H9 (cell line): Measurements from ENCODE around the gene TOM1L2. TPM values are rescaled to one million over a fixed set of nuclear protein-coding genes. Genes with fewer than 3 reads are reported as not detected.

Experiments used
- DNase-seq: peaks from one replicate; pipeline ENCODE4 v3.0.0-alpha.2; 2017
- H2AFZ ChIP-seq: one replicate; pipeline ENCODE4 v1.6.1; 2013; ENCODE audit warnings: mild to moderate bottlenecking, low read length, control low read depth, moderate library complexity
- H2AK5ac ChIP-seq: 2 replicates; pipeline ENCODE4 v1.6.1; 2013; ENCODE audit warnings: low read length, control low read depth, mixed read lengths; ENCODE audit not compliant: insufficient read length
- H2BK120ac ChIP-seq: one replicate; pipeline ENCODE4 v1.6.1; 2013; ENCODE audit warnings: low read depth, mild to moderate bottlenecking, low read length, control low read depth, inconsistent platforms; ENCODE audit not compliant: poor library complexity, severe bottlenecking
- H2BK12ac ChIP-seq: 2 replicates; pipeline ENCODE4 v1.6.1; 2013; ENCODE audit warnings: low read length, control low read depth, mixed read lengths, low read depth; ENCODE audit not compliant: insufficient read length
- H2BK15ac ChIP-seq: 2 replicates; pipeline ENCODE4 v1.6.1; 2013; ENCODE audit warnings: low read depth, low read length, control low read depth
- H2BK20ac ChIP-seq: one replicate; pipeline ENCODE4 v1.6.1; 2013; ENCODE audit warnings: low read depth, mild to moderate bottlenecking, low read length, control low read depth, inconsistent platforms; ENCODE audit not compliant: poor library complexity, severe bottlenecking
- H2BK5ac ChIP-seq: 2 replicates; pipeline ENCODE4 v1.6.1; 2013; ENCODE audit warnings: low read length, control low read depth, mixed read lengths; ENCODE audit not compliant: insufficient read length
- H3K14ac ChIP-seq: 2 replicates; pipeline ENCODE4 v1.6.1; 2013; ENCODE audit warnings: low read length, control low read depth; ENCODE audit not compliant: insufficient read depth
- H3K18ac ChIP-seq: 2 replicates; pipeline ENCODE4 v1.6.1; 2013; ENCODE audit warnings: low read depth, mild to moderate bottlenecking, mixed read lengths, low read length, control low read depth; ENCODE audit not compliant: insufficient read length
- H3K23ac ChIP-seq: 2 replicates; pipeline ENCODE4 v1.6.1; 2013; ENCODE audit warnings: low read length, control low read depth, mixed read lengths, low read depth; ENCODE audit not compliant: insufficient read length
- H3K23me2 ChIP-seq: 2 replicates; pipeline ENCODE4 v1.6.1; 2013; ENCODE audit warnings: low read depth, mild to moderate bottlenecking, mixed read lengths, low read length, control low read depth; ENCODE audit not compliant: insufficient read length, poor library complexity, severe bottlenecking
- H3K27ac ChIP-seq: 2 replicates; pipeline ENCODE4 v1.5.1; 2013; ENCODE audit warnings: low read length, control low read depth, mixed read lengths, low read depth; ENCODE audit not compliant: insufficient read length
- H3K27me3 ChIP-seq: 2 replicates; pipeline ENCODE4 v1.6.1; 2013; ENCODE audit warnings: low read length, control low read depth, inconsistent platforms; ENCODE audit not compliant: insufficient read depth
- H3K4ac ChIP-seq: 2 replicates; pipeline ENCODE4 v1.6.1; 2013; ENCODE audit warnings: low read depth, mild to moderate bottlenecking, control low read depth, inconsistent platforms, low read length, moderate library complexity
- H3K4me1 ChIP-seq: 2 replicates; pipeline ENCODE4 v1.6.1; 2013; ENCODE audit warnings: low read length, control low read depth, inconsistent platforms; ENCODE audit not compliant: insufficient read depth
- H3K4me2 ChIP-seq: 2 replicates; pipeline ENCODE4 v1.6.1; 2013; ENCODE audit warnings: low read length, control low read depth, mixed read lengths; ENCODE audit not compliant: insufficient read length, insufficient read depth
- H3K56ac ChIP-seq: 2 replicates; pipeline ENCODE4 v1.6.1; 2013; ENCODE audit warnings: low read depth, mild to moderate bottlenecking, mixed read lengths, low read length, control low read depth; ENCODE audit not compliant: insufficient read length
- H3K79me1 ChIP-seq: 2 replicates; pipeline ENCODE4 v1.6.1; 2013; ENCODE audit warnings: low read depth, mild to moderate bottlenecking, moderate library complexity, low read length, control low read depth, inconsistent platforms; ENCODE audit not compliant: insufficient read depth, poor library complexity, severe bottlenecking
- H3K79me2 ChIP-seq: 2 replicates; pipeline ENCODE4 v1.6.1; 2013; ENCODE audit warnings: low read length, control low read depth, inconsistent platforms; ENCODE audit not compliant: insufficient read depth
- H3K9ac ChIP-seq: 2 replicates; pipeline ENCODE4 v1.6.1; 2013; ENCODE audit warnings: low read length, control low read depth, mixed read lengths; ENCODE audit not compliant: insufficient read length; ENCODE audit errors: extremely low read depth
- H3K9me3 ChIP-seq: one replicate; pipeline ENCODE4 v1.6.1; 2013; ENCODE audit warnings: low read depth, low read length, inconsistent platforms; ENCODE audit not compliant: control insufficient read depth
- H3T11ph ChIP-seq: one replicate; pipeline ENCODE4 v1.6.1; 2013; ENCODE audit warnings: mild to moderate bottlenecking, low read length, control low read depth, inconsistent platforms
- H4K20me1 ChIP-seq: one replicate; pipeline ENCODE4 v1.6.1; 2013; ENCODE audit not compliant: control insufficient read depth, insufficient read length, insufficient read depth
- H4K5ac ChIP-seq: 2 replicates; pipeline ENCODE4 v1.6.1; 2013; ENCODE audit warnings: low read depth, mild to moderate bottlenecking, mixed read lengths, low read length, control low read depth; ENCODE audit not compliant: insufficient read length
- H4K8ac ChIP-seq: replicated peaks from 2 replicates; pipeline ENCODE4 v1.6.1; 2013; ENCODE audit warnings: low read length, control low read depth, mixed read lengths, low read depth; ENCODE audit not compliant: insufficient read length
- H4K91ac ChIP-seq: 2 replicates; pipeline ENCODE4 v1.6.1; 2013; ENCODE audit warnings: low read depth, mild to moderate bottlenecking, moderate library complexity, mixed read lengths, low read length, control low read depth; ENCODE audit not compliant: insufficient read length
- H3K27ac Mint-ChIP-seq, 3 experiments: 2 replicates in 2 of 3; 3 replicates in 1 of 3; pipeline ENCODE4 v1.8.0; 2020 to 2021; ENCODE audit warnings: mixed read lengths in 3 of 3, mild to moderate bottlenecking in 1 of 3, moderate library complexity in 1 of 3
- H3K27me3 Mint-ChIP-seq: 2 replicates; pipeline ENCODE4 v1.8.0; 2021; ENCODE audit warnings: low read depth, mild to moderate bottlenecking, moderate library complexity, mixed read lengths
- H3K36me3 Mint-ChIP-seq, 3 experiments: 2 replicates in 2 of 3; 3 replicates in 1 of 3; pipeline ENCODE4 v1.8.0; 2020 to 2021; ENCODE audit warnings: low read depth in 3 of 3, mixed read lengths in 3 of 3; ENCODE audit not compliant: insufficient read depth in 1 of 3
- H3K4me1 Mint-ChIP-seq, 2 experiments: 2 replicates each; pipeline ENCODE4 v1.8.0; 2020; ENCODE audit warnings: mixed read lengths in 2 of 2
- H3K4me3 Mint-ChIP-seq, 2 experiments: 2 replicates in 1 of 2; 3 replicates in 1 of 2; pipeline ENCODE4 v1.8.0; 2020 to 2021; ENCODE audit warnings: mild to moderate bottlenecking in 2 of 2, mixed read lengths in 2 of 2, moderate library complexity in 1 of 2
- H3K9me3 Mint-ChIP-seq, 2 experiments: 2 replicates in 1 of 2; 3 replicates in 1 of 2; pipeline ENCODE4 v1.8.0; 2020; ENCODE audit warnings: mild to moderate bottlenecking in 2 of 2, mixed read lengths in 2 of 2, moderate library complexity in 1 of 2
- WGBS: extraction: QIAGEN DNeasy Blood & Tissue Kit; methylation state at CpG from one replicate; pipeline ENCODE4 v1.1.7; 2013; ENCODE audit warnings: missing lambda C conversion rate, low lambda C conversion rate, mixed read lengths; ENCODE audit not compliant: insufficient read length; ENCODE audit errors: extremely low coverage; 5-methylcytosine and 5-hydroxymethylcytosine counted together
- total RNA-seq: library from RNA; stranded (reverse); gene quantifications from 2 replicates; pipeline ENCODE4 v1.2.1, GENCODE V29; 2021
- TF ChIP-seq, protein P1 (sequence below): fragments of 200-600 bp; sonication (generic); conservative IDR thresholded peaks from 3 replicates; pipeline ENCODE4 v1.8.0; 2021; ENCODE audit warnings: antibody characterized with exemption, mild to moderate bottlenecking

The TOM1L2 gene
- total RNA-seq, 1 experiment from 2014 or later = 4.6 TPM

- H3K56ac ChIP-seq = no peak overlapping the region
- peaks cover 2% of the 10 kb centered on the region for H4K20me1 ChIP-seq
- H2AFZ ChIP-seq = no peak overlapping the region
- Mint-ChIP-seq H3K4me3 (no peak overlapping the region; a peak in 1 of 5 replicates), H3K27me3 (no peaks in the 10 kb centered on the region), H3K27ac (no peak overlapping the region), H3K4me1 (peaks cover 29 to 55% of the 10 kb centered on the region in 2 experiments), H3K9me3 (no peaks in the 10 kb centered on the region), H3K36me3 (peaks cover 26 to 60% (median 54%) of the 10 kb centered on the region in 3 experiments)
- peak; percentile 85 for DNase-seq
- no peak overlapping the region for H2BK12ac ChIP-seq
- H3K79me2 ChIP-seq = peaks cover 6% of the 10 kb centered on the region; the same call in 1 of the 2 replicates
- TF ChIP-seq, protein P1, sequence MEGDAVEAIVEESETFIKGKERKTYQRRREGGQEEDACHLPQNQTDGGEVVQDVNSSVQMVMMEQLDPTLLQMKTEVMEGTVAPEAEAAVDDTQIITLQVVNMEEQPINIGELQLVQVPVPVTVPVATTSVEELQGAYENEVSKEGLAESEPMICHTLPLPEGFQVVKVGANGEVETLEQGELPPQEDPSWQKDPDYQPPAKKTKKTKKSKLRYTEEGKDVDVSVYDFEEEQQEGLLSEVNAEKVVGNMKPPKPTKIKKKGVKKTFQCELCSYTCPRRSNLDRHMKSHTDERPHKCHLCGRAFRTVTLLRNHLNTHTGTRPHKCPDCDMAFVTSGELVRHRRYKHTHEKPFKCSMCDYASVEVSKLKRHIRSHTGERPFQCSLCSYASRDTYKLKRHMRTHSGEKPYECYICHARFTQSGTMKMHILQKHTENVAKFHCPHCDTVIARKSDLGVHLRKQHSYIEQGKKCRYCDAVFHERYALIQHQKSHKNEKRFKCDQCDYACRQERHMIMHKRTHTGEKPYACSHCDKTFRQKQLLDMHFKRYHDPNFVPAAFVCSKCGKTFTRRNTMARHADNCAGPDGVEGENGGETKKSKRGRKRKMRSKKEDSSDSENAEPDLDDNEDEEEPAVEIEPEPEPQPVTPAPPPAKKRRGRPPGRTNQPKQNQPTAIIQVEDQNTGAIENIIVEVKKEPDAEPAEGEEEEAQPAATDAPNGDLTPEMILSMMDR = no peak
- H3K4me2 ChIP-seq = no peak overlapping the region
- H3K9me3 ChIP-seq = no peaks in the 10 kb centered on the region
- H3K27ac ChIP-seq = no peak overlapping the region
- no peak overlapping the region for H3K18ac ChIP-seq
- H3K4me1 ChIP-seq = peaks cover 7% of the 10 kb centered on the region
- no peak overlapping the region for H4K5ac ChIP-seq
- H3K27me3 ChIP-seq = no peaks in the 10 kb centered on the region
- H4K91ac ChIP-seq = no peak overlapping the region
- H3K79me1 ChIP-seq = peaks cover 13% of the 10 kb centered on the region
- no peak overlapping the region for H3K9ac ChIP-seq
- H3T11ph ChIP-seq = no peak overlapping the region
- no peak overlapping the region for H2BK5ac ChIP-seq
- H2BK15ac ChIP-seq = no peak overlapping the region
- H3K23me2 ChIP-seq = peaks cover 9% of the 10 kb centered on the region
- no peak overlapping the region for H3K4ac ChIP-seq
- H4K8ac ChIP-seq = no peak overlapping the region
- H2AK5ac ChIP-seq = no peak overlapping the region
- no peak overlapping the region for H2BK120ac ChIP-seq
- no peak overlapping the region for H3K23ac ChIP-seq
- H2BK20ac ChIP-seq = no peak overlapping the region
- no CpG with 5 or more reads among the region's 12 CpGs for WGBS
- H3K14ac ChIP-seq = no peak overlapping the region
Measured at GRCh38 chr17:17819561-17819995, 152.6 kb downstream of the TOM1L2 start.
